H1 (cell line): ENCODE measurements around the gene VEGFC. TPM values are rescaled to one million over a fixed set of nuclear protein-coding genes. Genes with fewer than 3 reads are reported as not detected.

ENCODE experiments used
- CTCF ChIP-seq, 3 experiments: IDR thresholded peaks; 1 replicate in 2 of 3; 2 replicates in 1 of 3; pipeline versions ENCODE4 v1.5.1 to v1.6.1; 2011; ENCODE audit warnings: low read length in 3 of 3, mild to moderate bottlenecking in 3 of 3, inconsistent platforms in 2 of 3, low read depth in 1 of 3, moderate library complexity in 1 of 3; ENCODE audit not compliant: insufficient read depth in 1 of 3; ENCODE audit errors: control extremely low read depth in 1 of 3
- EZH2 ChIP-seq: fragments of 200-600 bp; sonication (generic); IDR thresholded peaks from 2 replicates; pipeline ENCODE4 v1.7.1; 2012; ENCODE audit warnings: low read depth, mild to moderate bottlenecking, moderate library complexity, low read length, inconsistent platforms; ENCODE audit not compliant: severe bottlenecking
- MAX ChIP-seq: IDR thresholded peaks from 2 replicates; pipeline ENCODE4 v1.6.1; 2012; ENCODE audit warnings: inconsistent platforms
- PHF8 ChIP-seq: fragments of 200-600 bp; sonication (generic); conservative IDR thresholded peaks from 2 replicates; pipeline ENCODE4 v1.7.1; 2012; ENCODE audit warnings: low read depth, mild to moderate bottlenecking, inconsistent platforms, low read length, moderate library complexity
- POLR2AphosphoS5 ChIP-seq: IDR thresholded peaks from 2 replicates; pipeline ENCODE4 v1.6.1; 2011; ENCODE audit warnings: low read depth, low read length
- SIX5 ChIP-seq: IDR thresholded peaks from 2 replicates; pipeline ENCODE4 v1.6.1; 2011; ENCODE audit warnings: mild to moderate bottlenecking, low read depth, low read length
- polyA plus RNA-seq, 7 experiments: library from polyadenylated mRNA; depleted of rRNA in 3 of 7; stranded (reverse) in 5 of 7; unstranded in 2 of 7; fragments of >200 nt in 5 of 7; fragments of 200-250 nt in 2 of 7; gene quantifications; 1 replicate in 5 of 7; 2 replicates in 1 of 7; 4 replicates in 1 of 7; pipeline versions ENCODE4 v1.2.1 to v1.2.3, GENCODE V29; 2011 to 2013; ENCODE audit warnings: missing spikeins in 2 of 7, mixed read lengths in 2 of 7
- total RNA-seq: library from RNA; stranded (reverse); fragmentation: NEBNext Ultra II Directional; extraction: Animal tissue kit (Norgen Biotek cat#: 25700); gene quantifications from 2 replicates; pipeline ENCODE4 v1.2.1, GENCODE V29; 2021

VEGFC gene
- total and polyA plus RNA-seq, 2 of the 8 experiments (the other 6 are each of a cell fraction or from before 2014, with no cell fraction given) = 0.53 to 1.4 TPM

GRCh38 chr4:176676901-176677300 lies 115.8 kb downstream of the VEGFC start (continued):
- TF ChIP-seq CTCF (IDR thresholded peaks at IDR 0.05; ENCODE audit: control extremely low read depth in 1 of 3, insufficient read depth in 1 of 3, low read depth in 1 of 3, low read length in 3 of 3) = no peak
- no peak for TF ChIP-seq POLR2AphosphoS5
- TF ChIP-seq MAX = no peak
- TF ChIP-seq SIX5 = no peak
- TF ChIP-seq EZH2 = no peak
- no peak for TF ChIP-seq PHF8
